GM18519 (cell line): ENCODE data around the gene QTRT2.

Experiments used
- ATAC-seq: cut with Tn5 transposase; IDR thresholded peaks from one replicate; pipeline ENCODE4 v1.9.1; 2021; ENCODE audit warnings: mild to moderate bottlenecking, moderate library complexity; ENCODE audit not compliant: unreplicated experiment, low FRiP score

QTRT2 gene

DNA sequence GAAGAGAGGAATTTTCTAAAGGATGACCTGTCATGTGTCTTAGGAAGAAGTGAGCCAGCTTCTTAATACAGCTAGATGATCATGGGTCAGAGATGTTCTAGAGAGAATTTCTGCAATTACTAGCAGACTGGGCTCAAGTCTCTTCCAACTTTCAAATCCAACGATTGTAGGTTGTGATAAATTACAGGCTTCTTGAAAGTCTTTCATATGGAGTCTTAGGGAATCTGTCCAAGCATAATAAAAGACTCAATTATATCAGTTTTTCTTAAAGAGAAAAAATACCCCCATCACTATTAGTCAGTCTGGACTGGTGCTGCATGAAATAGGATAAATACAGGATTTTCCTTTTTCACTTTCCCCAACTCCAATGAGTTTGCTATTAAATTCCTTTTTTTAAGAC is 63.2 kb downstream of the QTRT2 start:
- ATAC-seq: no peak

DNA sequence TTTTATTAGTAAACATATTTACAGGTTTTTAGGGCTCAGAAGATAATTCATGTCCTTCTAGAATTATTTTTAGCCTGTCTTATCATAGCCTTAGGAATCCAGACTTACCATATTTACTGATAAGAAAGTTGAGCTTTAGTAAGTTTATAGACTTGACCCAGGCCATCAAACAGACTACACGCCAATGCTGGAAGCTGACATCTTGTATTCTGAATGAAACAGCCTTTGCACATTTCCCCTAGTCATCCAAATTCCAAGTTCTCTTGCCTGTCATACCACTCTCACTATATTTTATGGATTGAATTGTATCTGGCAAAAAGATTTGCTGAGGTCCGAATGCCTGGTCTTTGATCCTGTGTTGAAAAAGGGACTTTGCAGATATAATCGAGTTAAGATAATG is 63.7 kb downstream of the QTRT2 start:
- ATAC-seq: no peak

DNA sequence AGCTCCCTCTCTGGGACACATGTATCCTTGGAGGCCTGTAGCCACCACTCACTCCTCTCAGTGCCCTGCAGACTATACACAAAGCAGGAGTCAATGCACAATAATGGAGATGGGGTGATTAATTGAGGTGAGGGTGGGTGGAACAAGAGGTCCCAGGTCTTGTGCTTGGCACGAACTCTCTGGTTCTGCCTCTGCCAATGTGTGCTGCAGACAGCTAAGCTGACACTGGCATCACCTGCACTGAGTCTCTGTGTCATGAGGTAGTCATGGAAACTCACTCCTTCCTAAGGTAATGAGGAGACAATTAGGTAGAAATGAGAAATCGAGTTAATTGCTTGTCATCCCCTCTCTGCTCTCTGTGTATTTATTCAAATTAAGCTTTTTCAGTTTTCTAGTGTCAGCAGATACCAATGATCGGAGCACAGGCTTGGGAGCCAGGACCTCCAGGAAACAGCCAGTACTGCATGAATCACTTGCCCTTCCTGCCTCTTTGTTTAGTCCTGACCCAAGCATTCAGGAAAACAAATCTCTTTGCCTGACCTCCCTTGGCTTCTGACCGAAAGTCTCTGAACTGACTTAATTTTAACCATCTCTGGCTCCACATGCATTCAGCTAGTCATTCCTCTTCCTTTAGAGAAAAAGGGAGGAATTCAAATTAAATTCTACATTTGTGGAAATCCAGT is 65.6 kb downstream of the QTRT2 start:
- ATAC-seq: no peak

DNA sequence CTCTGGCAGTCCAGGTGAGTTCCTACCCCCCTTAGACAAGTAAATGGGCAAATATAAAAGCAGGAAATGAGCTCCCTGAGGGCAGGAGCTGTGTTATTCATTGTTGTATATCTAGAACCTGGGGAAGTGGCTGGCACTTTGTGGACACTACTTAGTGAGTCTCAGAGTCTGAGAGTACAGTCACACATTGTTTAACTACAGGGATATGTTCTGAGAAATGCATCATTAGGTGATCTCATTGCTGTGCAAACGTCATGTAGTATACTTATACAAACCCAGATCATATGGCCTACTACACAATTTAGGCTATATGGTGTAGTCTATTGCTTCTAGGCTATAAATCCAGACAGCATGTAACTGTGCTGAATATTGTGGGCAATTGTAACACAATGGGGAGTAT is 69.9 kb downstream of the QTRT2 start:
- ATAC-seq: no peak

DNA sequence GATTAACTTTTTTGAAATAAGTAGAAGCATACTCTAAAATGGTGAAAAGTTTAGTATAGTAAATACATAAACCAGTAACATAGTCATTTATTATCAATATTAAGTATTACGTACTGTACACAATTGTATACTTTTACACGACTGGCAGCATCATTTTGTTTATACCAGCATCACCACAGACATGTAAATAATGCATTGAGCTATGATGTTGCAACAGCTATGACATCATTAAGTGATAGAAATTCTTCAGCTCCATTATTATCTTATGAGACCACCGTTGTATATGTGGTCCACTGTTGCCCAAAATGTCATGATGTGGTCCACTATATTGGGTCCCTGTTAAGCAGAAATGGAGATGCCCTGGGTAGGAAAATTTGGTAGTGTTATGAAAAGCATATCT is 71.0 kb downstream of the QTRT2 start:
- no peak for ATAC-seq

DNA sequence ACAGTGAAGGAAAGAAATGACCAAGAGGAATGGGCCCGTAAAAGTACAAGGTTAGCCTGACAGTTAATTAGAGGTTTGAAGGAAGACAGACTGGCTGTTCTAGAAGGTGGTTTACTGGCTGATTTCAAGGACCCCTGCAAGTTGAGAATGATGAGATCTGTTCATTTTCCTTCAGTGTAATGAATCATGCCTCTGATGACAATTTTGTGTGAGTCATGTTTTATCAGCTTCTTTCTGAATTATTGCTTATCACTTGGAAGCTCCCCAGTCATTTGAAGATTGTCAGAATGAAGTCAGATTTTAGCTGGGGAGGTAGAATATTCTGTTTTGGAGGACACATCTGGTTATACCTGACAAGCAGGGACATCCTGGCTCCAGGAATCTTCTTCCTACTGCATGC is 71.7 kb downstream of the QTRT2 start:
- no peak for ATAC-seq

DNA sequence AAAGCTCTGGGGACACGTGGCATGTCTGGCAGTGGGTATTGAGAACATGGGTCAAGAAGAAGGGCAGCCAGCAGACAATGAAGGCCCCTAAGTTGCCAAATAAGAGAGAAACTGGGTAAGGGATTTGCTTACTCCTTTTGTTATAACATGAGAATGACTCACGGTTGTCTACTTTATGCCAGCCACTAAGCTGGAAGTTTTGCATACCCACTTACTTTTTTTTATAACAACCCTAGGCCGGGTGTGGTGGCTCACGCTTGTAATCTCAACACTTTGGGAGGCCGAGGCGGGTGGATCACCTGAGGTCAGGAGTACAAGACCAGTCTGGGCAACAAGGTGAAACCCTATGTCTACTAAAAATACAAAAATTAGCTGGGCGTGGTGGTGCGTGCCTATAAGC is 72.3 kb downstream of the QTRT2 start:
- no peak for ATAC-seq

DNA sequence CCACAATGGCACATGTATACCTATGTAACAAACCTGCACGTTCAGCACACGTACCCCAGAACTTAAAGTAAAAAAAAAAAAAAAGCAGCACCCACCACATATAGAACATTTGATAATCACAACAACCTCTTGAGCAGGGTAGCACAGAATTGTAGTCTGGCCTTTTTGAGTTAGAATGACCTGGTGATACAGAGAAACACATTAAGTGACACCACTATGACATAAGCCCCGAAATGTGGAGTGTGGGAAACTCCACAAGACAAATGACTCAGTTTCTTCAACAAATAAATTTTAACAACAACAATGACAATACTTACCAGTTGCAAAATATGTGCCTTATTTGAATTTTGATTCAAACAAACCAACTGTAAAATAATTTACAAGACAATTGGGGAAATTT is 76.0 kb downstream of the QTRT2 start:
- ATAC-seq: no peak

DNA sequence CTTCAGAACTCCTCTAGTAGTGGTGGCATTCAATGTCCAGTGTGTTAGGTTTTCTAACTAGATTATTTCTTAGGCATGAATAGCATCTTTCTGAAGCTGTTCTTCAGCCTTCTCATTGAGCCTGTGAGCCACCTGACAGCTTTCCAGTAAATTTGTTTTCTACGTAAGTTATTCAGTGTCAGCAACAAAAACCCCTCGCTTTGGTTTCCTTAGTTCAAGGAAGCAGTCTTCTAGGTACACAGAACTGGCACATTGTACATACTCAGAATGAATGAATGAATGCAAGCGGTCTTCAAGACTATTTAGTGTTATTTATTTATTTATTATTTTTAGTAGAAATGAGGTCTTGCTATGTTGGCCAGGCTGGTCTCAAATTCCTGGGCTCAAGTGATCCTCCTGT is 77.4 kb downstream of the QTRT2 start:
- no peak for ATAC-seq
